HL-60 (cell line): ENCODE data around the gene TUBGCP2.
"Not testable (repeated sequence)": the region's sequence is repeated elsewhere in the genome, so short reads cannot be mapped to it uniquely, and the experiment has no call there.

Experiments used
- POLR2AphosphoS5 ChIP-seq: IDR thresholded peaks from 2 replicates; pipeline ENCODE4 v1.6.1; 2012; ENCODE audit warnings: low read depth
- TF ChIP-seq, protein P1 (sequence below): IDR thresholded peaks from one replicate; pipeline ENCODE4 v1.5.1; 2011; ENCODE audit warnings: low read length, control low read depth, inconsistent platforms; ENCODE audit not compliant: insufficient read depth

DNA sequence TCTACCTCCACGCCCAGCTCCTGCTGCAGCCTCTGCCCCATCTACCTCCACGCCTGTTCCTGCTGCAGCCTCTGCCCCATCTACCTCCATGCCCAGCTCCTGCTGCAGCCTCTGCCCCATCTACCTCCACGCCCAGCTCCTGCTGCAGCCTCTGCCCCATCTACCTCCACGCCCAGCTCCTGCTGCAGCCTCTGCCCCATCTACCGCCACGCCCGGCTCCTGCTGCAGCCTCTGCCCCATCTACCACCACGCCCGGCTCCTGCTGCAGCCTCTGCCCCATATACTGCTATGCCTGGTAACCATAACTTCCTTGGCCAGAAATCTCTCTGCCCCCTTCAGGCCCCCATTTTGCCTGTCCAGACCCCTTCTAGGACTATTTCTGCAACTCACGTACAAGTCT is 43.6 kb downstream of the TUBGCP2 start:
- TF ChIP-seq, protein P1, sequence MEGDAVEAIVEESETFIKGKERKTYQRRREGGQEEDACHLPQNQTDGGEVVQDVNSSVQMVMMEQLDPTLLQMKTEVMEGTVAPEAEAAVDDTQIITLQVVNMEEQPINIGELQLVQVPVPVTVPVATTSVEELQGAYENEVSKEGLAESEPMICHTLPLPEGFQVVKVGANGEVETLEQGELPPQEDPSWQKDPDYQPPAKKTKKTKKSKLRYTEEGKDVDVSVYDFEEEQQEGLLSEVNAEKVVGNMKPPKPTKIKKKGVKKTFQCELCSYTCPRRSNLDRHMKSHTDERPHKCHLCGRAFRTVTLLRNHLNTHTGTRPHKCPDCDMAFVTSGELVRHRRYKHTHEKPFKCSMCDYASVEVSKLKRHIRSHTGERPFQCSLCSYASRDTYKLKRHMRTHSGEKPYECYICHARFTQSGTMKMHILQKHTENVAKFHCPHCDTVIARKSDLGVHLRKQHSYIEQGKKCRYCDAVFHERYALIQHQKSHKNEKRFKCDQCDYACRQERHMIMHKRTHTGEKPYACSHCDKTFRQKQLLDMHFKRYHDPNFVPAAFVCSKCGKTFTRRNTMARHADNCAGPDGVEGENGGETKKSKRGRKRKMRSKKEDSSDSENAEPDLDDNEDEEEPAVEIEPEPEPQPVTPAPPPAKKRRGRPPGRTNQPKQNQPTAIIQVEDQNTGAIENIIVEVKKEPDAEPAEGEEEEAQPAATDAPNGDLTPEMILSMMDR = not testable (repeated sequence)
- TF ChIP-seq POLR2AphosphoS5 = not testable (repeated sequence)
